BLaER1 treated with 17β-estradiol and CSF1 and Interleukin-3, amounts not matched to agents 10 nM and 100 nM (cell line): ENCODE data around the gene PASD1.

Source experiments
- H3K27ac ChIP-seq, 11 experiments: shearing (Covaris generic); formaldehyde crosslinking; 2 replicates each; pipeline ENCODE4 v1.8.1; 2022
- H3K27me3 ChIP-seq, 11 experiments: shearing (Covaris generic); formaldehyde crosslinking; 2 replicates each; pipeline ENCODE4 v1.8.1; 2022
- H3K36me3 ChIP-seq, 11 experiments: shearing (Covaris generic); formaldehyde crosslinking; 2 replicates each; pipeline ENCODE4 v1.8.1; 2022
- H3K4me1 ChIP-seq, 10 experiments: shearing (Covaris generic); formaldehyde crosslinking; 2 replicates each; pipeline ENCODE4 v1.8.1; 2022
- H3K4me2 ChIP-seq, 11 experiments: shearing (Covaris generic); formaldehyde crosslinking; 2 replicates each; pipeline ENCODE4 v1.8.1; 2022
- H3K4me3 ChIP-seq, 10 experiments: shearing (Covaris generic); formaldehyde crosslinking; 2 replicates each; pipeline ENCODE4 v1.8.1; 2022
- H3K9ac ChIP-seq, 11 experiments: shearing (Covaris generic); formaldehyde crosslinking; 2 replicates each; pipeline ENCODE4 v1.8.1; 2022
- H3K9me3 ChIP-seq, 11 experiments: shearing (Covaris generic); formaldehyde crosslinking; replicated peaks in 1 of 11; 2 replicates each; pipeline ENCODE4 v1.8.1; 2022
- H4K20me1 ChIP-seq, 11 experiments: shearing (Covaris generic); formaldehyde crosslinking; 2 replicates each; pipeline ENCODE4 v1.8.1; 2022
- Cebpa-rat ChIP-seq, 11 experiments: shearing (Covaris generic); IDR thresholded peaks; 2 replicates each; pipeline ENCODE4 v1.8.1; 2022

Gene PASD1

GRCh38 chrX:151697522-151697921, 134.0 kb downstream of the PASD1 start:
- peaks cover 0 to 24% (median 7%) of the 10 kb centered on the region in 11 experiments; a peak in 12 of 22 replicates for H3K9me3 ChIP-seq
- no peak overlapping the region for H3K4me2 ChIP-seq

GRCh38 chrX:151698485-151698884, 135.0 kb downstream of the PASD1 start:
- TF ChIP-seq Cebpa-rat (IDR thresholded peaks at IDR 0.05) = no peak

More at GRCh38 chrX:151697522-151697921, 134.0 kb downstream of the PASD1 start:
- H3K4me3 ChIP-seq = no peak overlapping the region
- H4K20me1 ChIP-seq = no peaks in the 10 kb centered on the region; a peak in 5 of 22 replicates
- no peak overlapping the region for H3K27ac ChIP-seq
- no peak for TF ChIP-seq Cebpa-rat (IDR thresholded peaks at IDR 0.05)
- no peaks in the 10 kb centered on the region for H3K4me1 ChIP-seq
- H3K27me3 ChIP-seq = peaks cover 47 to 76% (median 69%) of the 10 kb centered on the region in 11 experiments
- H3K36me3 ChIP-seq = no peaks in the 10 kb centered on the region
- H3K9ac ChIP-seq = no peak overlapping the region

GRCh38 chrX:151699746-151700145, 136.3 kb downstream of the PASD1 start:
- Histone ChIP-seq H3K4me2 (no peak overlapping the region), H3K4me1 (no peaks in the 10 kb centered on the region), H3K9me3 (peaks cover 0 to 9% (median 0%) of the 10 kb centered on the region in 11 experiments; a peak in 8 of 22 replicates)

More at GRCh38 chrX:151698485-151698884, 135.0 kb downstream of the PASD1 start:
- H3K4me3 ChIP-seq = no peak overlapping the region
- H3K36me3 ChIP-seq = no peaks in the 10 kb centered on the region
- H3K4me1 ChIP-seq = no peaks in the 10 kb centered on the region
- H3K4me2 ChIP-seq = no peak overlapping the region
- H3K27me3 ChIP-seq = peaks cover 57 to 76% (median 69%) of the 10 kb centered on the region in 11 experiments
- H3K9ac ChIP-seq = no peak overlapping the region
- peaks cover 0 to 22% (median 6%) of the 10 kb centered on the region in 11 experiments; a peak in 11 of 22 replicates for H3K9me3 ChIP-seq
- no peak overlapping the region for H3K27ac ChIP-seq
- H4K20me1 ChIP-seq = no peaks in the 10 kb centered on the region; a peak in 5 of 22 replicates

GRCh38 chrX:151700581-151700980, 137.1 kb downstream of the PASD1 start:
- Histone ChIP-seq H3K9ac (no peak overlapping the region), H4K20me1 (no peaks in the 10 kb centered on the region; a peak in 5 of 22 replicates), H3K27me3 (peaks cover 74 to 89% (median 82%) of the 10 kb centered on the region in 11 experiments), H3K36me3 (no peaks in the 10 kb centered on the region), H3K4me1 (no peaks in the 10 kb centered on the region), H3K4me2 (no peak overlapping the region), H3K27ac (no peak overlapping the region), H3K9me3 (peaks cover 0 to 5% (median 0%) of the 10 kb centered on the region in 11 experiments; a peak in 4 of 22 replicates), H3K4me3 (no peak overlapping the region)
- TF ChIP-seq Cebpa-rat (IDR thresholded peaks at IDR 0.05) = no peak

More at GRCh38 chrX:151699746-151700145, 136.3 kb downstream of the PASD1 start:
- Histone ChIP-seq H3K9ac (no peak overlapping the region), H4K20me1 (no peaks in the 10 kb centered on the region; a peak in 5 of 22 replicates), H3K27ac (no peak overlapping the region), H3K4me3 (no peak overlapping the region), H3K36me3 (no peaks in the 10 kb centered on the region), H3K27me3 (peaks cover 66 to 80% (median 73%) of the 10 kb centered on the region in 11 experiments)
- TF ChIP-seq Cebpa-rat (IDR thresholded peaks at IDR 0.05) = no peak

- H3K4me2 ChIP-seq = no peak overlapping the region
- H3K9ac ChIP-seq = no peak overlapping the region
- H3K9me3 ChIP-seq = peaks cover 0 to under 1% (median 0%) of the 10 kb centered on the region in 11 experiments; a peak in 1 of 22 replicates
- H3K27me3 ChIP-seq = peaks cover 78 to 90% (median 86%) of the 10 kb centered on the region in 11 experiments
- TF ChIP-seq Cebpa-rat (IDR thresholded peaks at IDR 0.05) = no peak
- H4K20me1 ChIP-seq = no peaks in the 10 kb centered on the region; a peak in 5 of 22 replicates
- H3K4me1 ChIP-seq = no peaks in the 10 kb centered on the region
- H3K36me3 ChIP-seq = no peaks in the 10 kb centered on the region
- no peak overlapping the region for H3K4me3 ChIP-seq
- H3K27ac ChIP-seq = no peak overlapping the region
Observed at GRCh38 chrX:151701071-151701470, 137.6 kb downstream of the PASD1 start.

GRCh38 chrX:151701531-151701930, 138.1 kb downstream of the PASD1 start:
- Histone ChIP-seq H3K9me3 (no peaks in the 10 kb centered on the region; a peak in 1 of 22 replicates), H3K27ac (no peak overlapping the region), H3K4me3 (no peak overlapping the region), H3K27me3 (peaks cover 82 to 94% (median 91%) of the 10 kb centered on the region in 11 experiments), H3K4me1 (no peaks in the 10 kb centered on the region), H3K36me3 (no peaks in the 10 kb centered on the region), H4K20me1 (no peaks in the 10 kb centered on the region; a peak in 5 of 22 replicates), H3K4me2 (no peak overlapping the region), H3K9ac (no peak overlapping the region)
- no peak for TF ChIP-seq Cebpa-rat (IDR thresholded peaks at IDR 0.05)

GRCh38 chrX:151702026-151702714, 138.7 kb downstream of the PASD1 start:
- H3K4me1 ChIP-seq = no peaks in the 10 kb centered on the region
- peaks cover 88 to 99% (median 97%) of the 10 kb centered on the region in 11 experiments for H3K27me3 ChIP-seq
- H3K27ac ChIP-seq = no peak overlapping the region
- no peaks in the 10 kb centered on the region for H3K36me3 ChIP-seq
- H3K4me3 ChIP-seq = no peak overlapping the region
- H3K9me3 ChIP-seq = no peaks in the 10 kb centered on the region; a peak in 1 of 22 replicates
- no peak overlapping the region for H3K9ac ChIP-seq
- no peak overlapping the region for H3K4me2 ChIP-seq
- no peak for TF ChIP-seq Cebpa-rat (IDR thresholded peaks at IDR 0.05)
- H4K20me1 ChIP-seq = no peaks in the 10 kb centered on the region; a peak in 5 of 22 replicates

GRCh38 chrX:151702741-151703340, 139.4 kb downstream of the PASD1 start:
- TF ChIP-seq Cebpa-rat (IDR thresholded peaks at IDR 0.05) = no peak

GRCh38 chrX:151703487-151703886, 140.0 kb downstream of the PASD1 start:
- no peak overlapping the region for H3K9ac ChIP-seq
- peaks cover 83 to 100% (median 98%) of the 10 kb centered on the region in 11 experiments for H3K27me3 ChIP-seq
- no peak overlapping the region for H3K4me3 ChIP-seq
- H3K4me1 ChIP-seq = no peaks in the 10 kb centered on the region
- no peak overlapping the region for H3K27ac ChIP-seq
- no peaks in the 10 kb centered on the region; a peak in 5 of 22 replicates for H4K20me1 ChIP-seq
- H3K36me3 ChIP-seq = no peaks in the 10 kb centered on the region
- no peak for TF ChIP-seq Cebpa-rat (IDR thresholded peaks at IDR 0.05)
- no peak overlapping the region for H3K4me2 ChIP-seq
- H3K9me3 ChIP-seq = no peaks in the 10 kb centered on the region; a peak in 1 of 22 replicates

More at GRCh38 chrX:151702741-151703340, 139.4 kb downstream of the PASD1 start:
- no peaks in the 10 kb centered on the region; a peak in 5 of 22 replicates for H4K20me1 ChIP-seq
- no peak overlapping the region for H3K27ac ChIP-seq
- H3K9me3 ChIP-seq = no peaks in the 10 kb centered on the region; a peak in 1 of 22 replicates
- peaks cover 90 to 100% (median 99%) of the 10 kb centered on the region in 11 experiments for H3K27me3 ChIP-seq
- no peak overlapping the region for H3K4me2 ChIP-seq
- no peak overlapping the region for H3K4me3 ChIP-seq
- no peaks in the 10 kb centered on the region for H3K36me3 ChIP-seq
- no peak overlapping the region for H3K9ac ChIP-seq
- no peaks in the 10 kb centered on the region for H3K4me1 ChIP-seq
